GM19025 (cell line): ENCODE data around the gene THAP11.
"Not testable (repeated sequence)": the region's sequence is repeated elsewhere in the genome, so short reads cannot be mapped to it uniquely, and the experiment has no call there.

ENCODE experiments used
- ATAC-seq: cut with Tn5 transposase; IDR thresholded peaks from one replicate; pipeline ENCODE4 v1.9.1; 2021; ENCODE audit warnings: mild to moderate bottlenecking, low read depth, moderate library complexity; ENCODE audit not compliant: unreplicated experiment

Gene THAP11

DNA sequence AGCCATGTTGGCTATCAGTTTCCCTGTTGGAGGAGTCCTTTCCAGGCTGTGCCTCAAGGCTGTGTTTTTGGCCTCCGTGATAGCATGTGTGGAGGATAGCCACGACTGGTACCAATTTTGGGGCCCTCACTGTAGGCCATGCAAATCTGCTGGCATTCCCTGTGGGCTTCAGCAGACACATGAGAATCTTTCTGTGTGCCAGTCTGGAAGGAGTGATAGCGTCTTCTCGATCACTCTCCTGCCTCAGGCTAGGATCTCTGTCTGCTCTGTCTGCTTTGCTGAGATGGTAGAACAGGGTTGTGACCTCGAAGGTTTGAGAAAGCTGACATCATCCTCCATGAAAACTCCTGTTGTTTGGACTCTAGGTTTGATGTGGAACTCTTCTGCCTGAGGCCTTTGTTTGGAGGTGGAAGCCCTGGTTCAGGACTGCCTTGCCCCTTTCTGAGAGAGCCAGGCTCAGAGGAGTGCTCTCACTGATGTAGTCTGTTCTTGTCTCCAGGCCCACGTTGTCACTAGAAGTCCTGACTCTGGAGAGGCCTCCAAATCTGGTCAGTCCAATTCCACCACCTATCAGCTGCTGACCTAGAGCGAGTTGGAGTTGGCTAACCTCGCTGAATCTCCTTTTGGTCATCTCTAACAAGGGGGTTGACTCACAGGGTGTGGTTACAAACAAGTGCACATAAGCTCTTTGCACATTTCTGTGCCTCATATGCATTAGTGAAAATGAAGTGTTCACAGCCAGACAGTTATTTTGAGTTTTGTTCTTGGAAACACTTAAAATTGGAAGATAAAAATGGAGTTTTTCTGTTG is 18.7 kb downstream of the THAP11 start:
- ATAC-seq = no peak

DNA sequence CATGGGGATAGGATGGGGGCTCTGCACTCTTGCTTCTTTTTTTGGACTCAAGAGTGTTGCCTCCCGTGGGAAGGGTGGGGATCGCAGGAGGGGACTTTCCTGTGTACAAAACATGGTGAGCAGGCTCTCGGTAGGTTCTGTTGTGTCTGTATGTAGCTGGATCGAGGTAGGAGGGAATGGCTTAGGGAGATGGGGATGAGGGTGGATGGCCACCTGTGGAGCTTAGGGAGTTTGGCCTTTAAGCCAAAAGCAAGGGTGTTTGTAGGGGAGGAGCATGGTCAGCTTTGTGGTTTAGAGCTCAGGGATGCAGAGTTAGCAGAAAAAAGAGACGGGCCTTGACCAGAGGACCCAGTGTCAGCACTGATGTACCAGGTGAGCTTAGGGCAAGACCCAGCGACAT is 19.8 kb downstream of the THAP11 start:
- ATAC-seq = no peak

DNA sequence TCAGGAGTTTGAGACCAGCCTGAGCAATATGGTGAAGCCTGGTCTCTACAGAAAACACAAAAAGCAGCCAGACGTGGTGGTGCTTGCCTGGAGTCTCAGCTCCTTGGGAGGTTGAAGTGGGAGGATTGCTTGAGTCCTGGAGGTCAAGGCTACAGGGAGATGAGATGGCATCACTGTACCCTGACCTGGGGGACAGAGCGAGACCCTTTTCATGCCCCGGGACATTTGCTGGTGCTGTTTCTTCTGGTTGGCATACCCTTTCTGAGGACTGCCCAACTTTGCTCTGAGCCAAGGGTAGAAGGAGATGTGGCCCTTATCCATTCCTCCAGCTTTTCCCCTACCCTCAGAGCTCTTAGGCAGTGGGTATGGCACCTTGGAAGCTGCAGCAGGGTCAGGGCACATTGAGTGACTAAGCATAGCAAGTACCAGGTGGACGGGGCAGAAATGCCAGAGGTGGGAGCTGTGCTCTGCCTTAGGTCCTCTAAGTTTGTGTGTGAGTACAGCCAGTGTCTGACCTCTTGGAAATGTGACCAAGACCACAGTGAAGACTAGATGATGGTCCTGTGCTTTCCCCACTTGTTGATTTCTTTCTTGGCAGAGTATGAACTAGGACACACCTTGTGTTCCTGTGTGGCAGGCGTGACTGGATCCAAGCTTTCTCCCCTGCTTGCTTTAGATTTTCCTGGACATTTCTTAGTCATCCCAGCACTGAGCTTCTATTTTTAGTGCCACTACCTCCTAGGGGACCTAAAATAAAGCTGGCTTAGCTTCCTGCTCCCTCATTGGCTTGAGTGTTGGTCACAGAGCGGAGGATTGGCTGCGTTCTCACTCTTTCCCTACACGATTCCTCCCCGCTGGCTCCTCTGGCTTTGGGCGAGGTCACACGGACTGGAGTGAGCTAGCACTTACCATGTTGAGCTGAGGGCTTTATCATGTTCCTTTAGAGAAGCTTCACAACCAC is 20.8 kb downstream of the THAP11 start:
- no peak for ATAC-seq

DNA sequence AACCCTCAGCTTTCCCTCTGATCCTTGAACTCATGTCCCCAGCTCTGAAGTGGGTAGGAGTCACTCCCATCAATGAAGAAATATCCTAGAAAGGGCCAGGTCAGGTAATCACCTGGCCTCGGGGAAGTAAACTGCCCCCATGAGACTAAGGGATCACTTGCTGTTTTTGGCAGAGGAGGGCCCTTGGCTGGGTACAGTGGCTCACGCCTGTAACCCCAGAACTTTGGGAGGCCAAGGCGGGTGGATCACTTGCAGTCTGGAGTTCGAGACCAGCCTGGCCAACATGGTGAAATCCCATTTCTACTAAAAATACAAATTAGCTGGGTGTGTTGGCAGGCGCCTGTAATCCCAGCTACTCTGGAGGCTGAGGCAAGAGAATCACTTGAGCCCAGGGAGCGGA is 21.9 kb downstream of the THAP11 start:
- ATAC-seq = not testable (repeated sequence)

DNA sequence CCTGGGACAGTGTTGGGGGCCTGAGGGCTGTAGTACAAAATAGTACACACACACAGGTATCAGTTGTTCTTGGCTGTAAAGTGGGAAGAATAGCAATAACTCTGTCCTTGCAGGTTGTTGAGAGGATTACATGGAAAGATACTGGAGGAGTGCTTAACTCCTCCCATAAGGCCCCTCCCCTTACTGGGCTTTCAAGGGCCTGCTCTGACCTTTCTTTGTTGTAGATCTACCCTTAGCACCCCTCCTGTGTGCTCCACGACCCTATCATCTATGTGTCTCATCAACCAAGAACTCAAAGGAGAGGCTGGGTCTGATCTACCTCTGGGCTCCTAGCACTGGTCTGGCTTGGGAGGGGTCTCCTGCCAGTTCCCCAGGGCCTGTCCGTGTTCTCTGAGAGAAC is 22.5 kb downstream of the THAP11 start:
- ATAC-seq = no peak

DNA sequence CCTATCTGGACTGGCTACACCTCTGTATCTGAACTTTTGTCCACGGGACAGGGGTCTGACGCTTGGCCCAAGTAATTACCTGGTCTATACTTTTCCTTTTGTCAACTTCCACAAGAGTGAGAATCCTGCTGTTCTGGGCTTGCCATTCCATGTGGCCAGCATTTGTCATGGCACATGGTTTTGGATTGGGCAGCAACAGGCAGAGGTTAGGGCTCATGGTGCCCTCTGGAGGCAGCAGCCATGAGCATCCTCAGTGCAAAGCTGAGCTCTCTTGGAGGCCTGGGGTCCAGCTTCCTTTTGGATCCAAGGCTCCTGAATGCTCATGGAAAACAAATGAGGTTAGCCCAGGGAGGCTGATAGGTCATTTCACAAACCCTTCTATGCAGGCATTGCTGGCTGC is 23.2 kb downstream of the THAP11 start:
- no peak for ATAC-seq

DNA sequence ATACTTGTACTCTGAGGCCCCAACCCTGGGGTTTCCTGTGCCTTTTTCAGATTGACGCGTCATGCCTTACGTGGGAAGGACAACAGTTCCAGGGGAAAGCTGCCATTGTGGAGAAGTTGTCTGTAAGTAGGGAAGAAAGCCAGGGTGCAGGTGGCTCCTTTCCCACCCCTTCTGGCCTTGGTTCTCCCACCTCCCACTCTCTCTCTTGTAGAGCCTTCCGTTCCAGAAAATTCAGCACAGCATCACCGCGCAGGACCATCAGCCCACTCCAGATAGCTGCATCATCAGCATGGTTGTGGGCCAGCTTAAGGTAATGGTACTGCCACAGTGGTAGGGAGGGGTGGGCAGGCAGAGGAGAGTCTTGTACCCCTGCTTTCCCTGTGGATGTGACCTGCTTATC is 26.2 kb downstream of the THAP11 start:
- ATAC-seq = no peak

DNA sequence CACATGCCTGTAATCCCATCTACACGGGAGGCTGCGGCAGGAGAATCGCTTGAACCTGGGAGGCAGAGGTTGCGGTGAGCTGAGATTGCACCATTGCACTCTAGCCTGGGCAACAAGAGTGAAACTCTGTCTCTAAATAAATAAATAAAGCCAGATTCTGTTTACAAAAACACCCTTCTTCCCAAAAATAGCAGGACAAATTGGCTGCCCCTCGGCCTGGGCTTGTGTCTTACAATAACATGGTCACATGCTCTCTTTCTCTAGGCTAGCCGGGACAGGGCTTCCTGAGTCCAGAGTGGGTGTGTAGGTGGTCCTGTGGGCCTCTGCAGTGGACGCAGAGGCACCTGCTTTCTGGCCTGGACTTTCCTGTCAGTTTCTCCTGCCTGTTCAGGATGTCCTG is 27.5 kb downstream of the THAP11 start:
- no peak for ATAC-seq

DNA sequence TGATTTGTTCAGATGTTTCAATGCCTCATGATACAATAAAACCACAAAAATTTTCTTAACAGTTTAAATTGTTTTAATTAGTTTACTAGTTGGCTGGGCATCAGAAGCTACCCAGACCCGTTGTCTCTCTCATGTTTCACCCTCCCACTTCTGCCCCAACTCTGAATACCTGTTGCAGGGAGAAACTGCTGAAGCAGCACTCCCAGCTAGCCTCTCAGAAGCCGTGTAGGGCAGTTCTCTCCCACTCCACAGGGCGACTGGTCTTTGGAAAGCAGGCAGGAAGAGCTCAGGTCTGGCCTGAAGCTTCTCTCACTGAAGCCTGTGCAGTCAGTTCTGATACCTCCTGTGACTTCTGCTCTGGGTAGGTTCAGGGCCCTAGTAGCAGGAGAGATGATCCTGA is 29.1 kb downstream of the THAP11 start:
- ATAC-seq = no peak

DNA sequence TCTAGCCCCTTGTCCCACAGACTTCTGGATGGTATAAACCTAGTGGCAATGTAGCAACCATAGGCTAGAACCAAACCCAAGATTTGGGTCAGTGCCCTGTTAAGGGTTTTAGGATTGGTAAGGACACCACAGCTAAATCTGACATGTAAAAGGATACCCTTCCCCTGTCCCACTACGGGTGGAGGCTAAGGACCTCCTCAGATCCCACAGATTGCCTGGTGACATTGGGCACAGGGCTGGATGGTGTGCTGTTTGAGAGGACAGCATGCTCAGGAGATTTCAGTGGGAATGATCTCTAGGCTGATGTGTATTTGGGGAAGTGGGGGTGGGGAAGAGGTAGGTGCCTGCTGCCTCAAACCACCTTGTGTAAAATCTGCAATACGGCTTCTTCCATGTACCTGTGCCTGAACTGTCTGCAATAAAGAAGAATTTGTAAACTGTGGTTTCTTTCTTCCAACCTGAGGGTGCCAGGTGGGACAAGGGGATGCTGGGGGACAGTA is 30.1 kb downstream of the THAP11 start:
- ATAC-seq = no peak

DNA sequence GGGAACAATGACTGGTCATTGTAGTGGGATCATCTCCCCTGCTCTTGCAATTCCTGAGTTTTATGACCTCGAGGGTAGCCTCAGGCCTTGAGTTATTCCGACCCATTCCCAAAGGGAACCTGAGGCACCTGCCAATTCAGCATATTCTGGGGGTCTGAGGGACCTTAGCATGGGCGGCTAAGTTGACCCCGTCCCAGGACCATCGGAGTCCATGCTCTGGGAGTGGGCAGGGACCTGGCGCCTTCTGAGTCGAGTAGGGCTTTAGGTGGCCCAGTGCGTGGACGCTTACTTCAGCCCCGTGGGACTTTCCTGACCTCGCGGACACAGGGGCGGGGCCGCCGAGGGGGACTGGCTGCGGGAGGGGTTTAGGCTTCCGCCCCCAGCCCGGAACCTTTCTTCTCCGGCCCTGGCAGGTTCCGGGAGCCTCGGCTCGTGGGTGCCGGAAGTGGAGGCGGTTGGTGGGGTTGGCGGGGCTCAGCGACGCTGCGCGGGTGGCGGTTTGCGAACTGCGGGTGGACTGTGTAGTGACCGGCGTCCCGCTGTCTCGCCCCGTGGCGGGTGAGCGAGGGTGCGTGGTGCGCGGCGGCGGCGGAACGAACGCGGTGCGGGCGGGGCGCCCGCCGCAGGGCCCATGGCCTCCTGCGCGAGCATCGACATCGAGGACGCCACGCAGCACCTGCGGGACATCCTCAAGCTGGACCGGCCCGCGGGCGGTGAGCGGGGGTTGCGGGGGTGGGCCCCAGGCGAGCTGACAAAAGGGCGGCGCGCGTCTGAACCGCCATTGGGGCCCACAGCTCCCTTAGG is 30.7 kb downstream of the THAP11 start, which contains the start of gene EDC4:
Gene EDC4 (plus strand): TSS at position 422 of the 804 bp plus-strand sequence. CDS start 210 bp downstream, at position 632.
- peak; percentile 79 for ATAC-seq

DNA sequence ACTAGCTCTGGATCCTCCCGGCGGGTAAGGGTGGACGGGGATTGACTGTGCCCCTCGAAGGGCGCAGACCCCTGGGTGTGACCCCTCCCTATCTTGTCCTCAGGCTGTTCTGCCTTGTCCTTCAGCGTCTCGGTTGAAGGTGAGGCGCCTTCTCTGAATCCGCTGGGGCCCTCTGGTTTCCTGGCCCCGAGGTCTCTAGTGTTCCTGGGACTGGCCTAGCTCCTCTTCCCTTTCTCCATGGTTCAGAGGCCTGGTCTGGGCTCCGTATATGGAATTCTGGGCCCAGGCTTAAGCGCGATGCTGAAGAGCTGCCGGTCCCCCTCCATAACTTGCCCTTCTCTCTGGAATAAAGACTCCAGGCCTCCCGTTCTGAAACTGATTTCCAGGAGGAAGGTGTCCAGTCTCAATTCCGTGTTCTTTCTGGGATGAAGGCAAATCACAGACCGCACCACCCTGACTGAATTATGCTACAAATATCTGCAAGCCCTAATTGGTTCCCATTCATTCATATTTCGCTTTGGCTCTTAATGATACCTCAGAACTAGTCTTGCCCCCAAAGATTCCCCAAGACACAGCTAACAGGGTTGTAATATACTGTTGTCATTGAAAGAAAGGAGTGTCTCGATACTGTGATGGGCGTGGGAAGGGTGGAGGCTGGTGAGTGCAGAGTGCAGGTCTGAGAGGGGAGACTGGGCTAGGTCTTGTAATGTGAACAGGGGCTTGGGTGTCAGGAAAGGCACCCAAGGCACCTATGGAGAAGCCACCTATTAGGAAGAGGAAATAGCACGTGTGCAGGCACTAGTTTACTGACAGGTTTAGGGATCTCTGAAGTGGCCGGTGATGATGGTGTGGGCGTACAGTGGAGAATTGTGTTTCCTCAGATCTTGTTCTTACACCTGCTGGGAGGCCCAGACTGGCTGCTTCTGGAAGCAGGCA is 31.6 kb downstream of the THAP11 start:
- no peak for ATAC-seq

DNA sequence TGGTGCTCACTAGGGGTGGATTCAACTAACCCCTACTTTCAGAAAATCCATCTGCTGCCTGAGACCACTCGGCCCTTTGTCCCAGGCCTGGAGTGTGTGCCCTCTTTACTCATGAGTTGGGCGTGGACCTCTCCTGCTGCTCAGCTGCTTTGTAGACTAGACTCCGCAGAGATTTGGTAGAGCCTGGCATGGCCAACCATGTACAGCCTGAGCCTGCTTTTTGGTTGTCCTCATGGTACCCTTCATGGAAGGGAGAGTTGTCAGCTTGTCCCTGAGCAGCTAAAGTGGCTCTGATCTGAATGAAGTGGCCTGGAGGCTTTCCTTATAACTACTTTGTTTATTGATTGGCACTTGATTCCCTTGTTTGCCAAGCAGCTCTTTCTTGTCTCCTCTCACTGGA is 32.3 kb downstream of the THAP11 start:
- no peak for ATAC-seq

DNA sequence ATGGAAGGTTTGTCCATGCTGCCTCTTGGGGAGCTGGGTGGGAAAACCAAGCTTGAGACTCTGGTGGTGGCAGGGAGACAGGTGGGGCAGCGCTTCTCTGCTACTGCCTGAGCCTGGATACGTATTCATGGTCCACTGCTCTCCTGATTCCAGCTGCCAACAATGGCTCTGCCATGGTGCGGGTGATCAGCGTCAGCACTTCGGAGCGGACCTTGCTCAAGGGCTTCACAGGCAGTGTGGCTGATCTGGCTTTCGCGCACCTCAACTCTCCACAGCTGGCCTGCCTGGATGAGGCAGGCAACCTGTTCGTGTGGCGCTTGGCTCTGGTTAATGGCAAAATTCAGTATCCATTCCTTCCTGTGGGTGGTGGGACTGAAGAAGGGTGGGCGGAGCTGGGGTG is 34.9 kb downstream of the THAP11 start:
- no peak for ATAC-seq

DNA sequence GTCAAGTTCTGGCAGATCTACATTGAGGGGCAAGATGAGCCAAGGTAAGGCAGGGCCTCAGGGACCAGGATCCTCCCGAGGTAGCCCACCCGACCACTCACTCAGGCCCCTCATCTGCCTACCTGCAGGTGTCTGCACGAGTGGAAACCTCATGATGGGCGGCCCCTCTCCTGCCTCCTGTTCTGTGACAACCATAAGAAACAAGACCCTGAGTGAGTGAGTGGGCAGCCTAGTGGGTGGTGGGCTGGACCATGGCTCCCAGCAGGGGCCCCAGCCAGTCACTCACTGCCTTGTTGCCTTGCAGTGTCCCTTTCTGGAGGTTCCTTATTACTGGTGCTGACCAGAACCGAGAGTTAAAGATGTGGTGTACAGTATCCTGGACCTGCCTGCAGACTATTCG is 36.1 kb downstream of the THAP11 start:
- no peak for ATAC-seq

DNA sequence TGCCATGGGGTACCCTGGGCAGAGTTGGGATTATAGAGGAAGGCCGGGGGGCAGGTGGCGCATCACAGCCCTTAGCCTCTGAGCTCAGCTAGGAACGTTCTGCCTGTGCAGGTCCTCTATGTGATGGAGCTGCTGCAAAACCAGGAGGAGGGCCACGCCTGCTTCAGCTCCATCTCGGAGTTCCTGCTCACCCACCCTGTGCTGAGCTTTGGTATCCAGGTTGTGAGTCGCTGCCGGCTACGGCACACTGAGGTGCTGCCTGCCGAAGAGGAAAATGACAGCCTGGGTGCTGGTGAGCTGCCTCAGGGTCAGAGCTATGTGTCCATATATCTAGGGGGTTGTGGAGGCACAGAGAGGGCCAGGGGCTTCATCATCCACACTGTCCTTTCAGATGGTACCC is 36.7 kb downstream of the THAP11 start:
- no peak for ATAC-seq

DNA sequence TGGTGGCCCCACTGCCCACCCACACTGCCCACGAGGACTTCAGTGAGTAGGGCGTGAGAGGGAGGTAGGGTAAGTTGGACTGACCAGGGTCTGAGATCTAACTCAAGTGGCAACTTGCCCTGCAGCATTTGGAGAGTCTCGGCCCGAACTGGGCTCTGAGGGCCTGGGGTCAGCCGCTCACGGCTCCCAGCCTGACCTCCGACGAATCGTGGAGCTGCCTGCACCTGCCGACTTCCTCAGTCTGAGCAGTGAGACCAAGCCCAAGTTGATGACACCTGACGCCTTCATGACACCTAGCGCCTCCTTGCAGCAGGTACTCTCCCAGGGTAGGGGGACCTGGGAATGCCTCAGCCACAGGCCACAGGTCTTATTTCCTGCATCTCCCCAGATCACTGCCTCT is 37.3 kb downstream of the THAP11 start:
- ATAC-seq = no peak

DNA sequence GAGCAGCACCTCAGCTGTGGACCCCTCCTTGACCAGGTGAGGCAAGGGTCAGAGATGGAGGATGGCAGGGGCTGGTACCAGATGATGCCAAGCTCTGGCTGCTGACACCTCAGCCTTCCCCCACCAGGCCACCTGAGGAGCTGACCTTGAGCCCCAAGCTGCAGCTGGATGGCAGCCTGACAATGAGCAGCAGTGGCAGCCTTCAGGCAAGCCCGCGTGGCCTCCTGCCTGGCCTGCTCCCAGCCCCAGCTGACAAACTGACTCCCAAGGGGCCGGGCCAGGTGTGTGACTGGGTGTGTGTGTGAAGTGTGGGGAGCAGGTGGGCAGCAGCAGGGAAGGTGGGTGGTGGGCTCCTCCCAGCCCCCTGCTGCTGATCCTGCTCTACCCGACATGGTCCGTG is 37.8 kb downstream of the THAP11 start:
- ATAC-seq = no peak

DNA sequence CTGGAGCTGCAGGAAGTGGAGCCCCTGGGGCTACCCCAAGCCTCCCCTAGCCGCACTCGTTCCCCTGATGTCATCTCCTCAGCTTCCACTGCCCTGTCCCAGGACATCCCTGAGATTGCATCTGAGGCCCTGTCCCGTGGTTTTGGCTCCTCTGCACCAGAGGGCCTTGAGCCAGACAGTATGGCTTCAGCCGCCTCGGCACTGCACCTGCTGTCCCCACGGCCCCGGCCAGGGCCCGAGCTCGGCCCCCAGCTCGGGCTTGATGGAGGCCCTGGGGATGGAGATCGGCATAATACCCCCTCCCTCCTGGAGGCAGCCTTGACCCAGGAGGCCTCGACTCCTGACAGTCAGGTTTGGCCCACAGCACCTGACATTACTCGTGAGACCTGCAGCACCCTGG is 38.5 kb downstream of the THAP11 start:
- no peak for ATAC-seq
